ENCODE results near the gene CASD1. TPM values are rescaled to one million over a fixed set of nuclear protein-coding genes. Genes with fewer than 3 reads are reported as not detected.
A peak's percentile ranks its signal among the peaks of the same experiment; 100 is the strongest.

CASD1 gene
- 22.8 TPM for total RNA-seq

DNA sequence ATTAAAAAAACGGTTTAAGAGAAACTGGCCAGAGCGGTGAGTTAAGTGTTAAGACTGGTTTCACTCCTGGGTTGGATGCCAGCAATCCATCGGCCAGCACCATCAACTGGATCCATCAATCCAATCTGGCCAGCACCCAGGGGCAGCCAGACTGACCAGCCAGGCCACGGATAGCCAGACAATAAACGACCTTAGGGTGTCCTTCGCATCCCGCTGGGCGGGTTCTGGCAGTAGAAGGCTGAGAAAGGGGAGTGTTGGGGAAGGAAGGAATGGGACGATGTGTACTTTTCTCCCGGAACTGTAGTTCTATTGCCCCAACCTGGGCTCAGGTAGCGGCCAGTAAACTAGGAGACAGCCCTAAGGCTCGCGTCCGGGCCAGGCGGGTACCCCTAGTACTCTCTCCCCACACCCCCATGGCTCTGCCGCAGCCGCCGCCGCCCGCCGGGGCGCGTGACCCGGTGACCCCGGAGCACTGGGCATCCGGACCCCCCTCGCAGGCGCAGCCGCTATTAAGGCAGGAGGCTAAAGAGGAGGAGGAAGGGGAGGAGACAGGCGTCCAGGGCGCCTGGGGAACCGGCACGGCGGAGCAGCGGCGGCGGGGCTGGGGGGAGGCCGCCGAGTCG, at the start of gene CASD1:
Gene CASD1 (plus strand): TSS at position 546 of the 623 bp plus-strand sequence. CDS start 276 bp downstream, outside the sequence.
- DNase-seq (ENCODE audit: low spot score) = peak; percentile 38

DNA sequence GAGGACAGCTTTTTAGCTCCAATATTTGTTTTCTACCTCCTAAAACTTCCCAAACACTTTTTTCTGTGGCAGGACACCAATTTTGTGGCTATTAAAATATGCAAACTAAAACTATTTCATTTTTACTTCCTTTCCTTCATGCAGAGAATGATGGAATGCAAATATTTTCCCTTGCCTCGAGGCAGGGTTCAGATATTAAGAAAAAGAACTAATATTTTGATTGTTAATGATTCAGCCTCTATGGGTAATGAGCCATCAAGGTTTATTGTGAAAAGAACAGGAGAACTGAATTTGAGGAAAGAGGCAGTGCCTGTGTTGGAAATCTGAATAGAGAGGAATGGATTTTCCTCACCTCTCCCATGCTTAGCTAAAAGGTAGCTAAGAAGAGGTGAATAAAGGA, 43.1 kb upstream of the CASD1 start:
- no peak for DNase-seq (ENCODE audit: low spot score)

DNA sequence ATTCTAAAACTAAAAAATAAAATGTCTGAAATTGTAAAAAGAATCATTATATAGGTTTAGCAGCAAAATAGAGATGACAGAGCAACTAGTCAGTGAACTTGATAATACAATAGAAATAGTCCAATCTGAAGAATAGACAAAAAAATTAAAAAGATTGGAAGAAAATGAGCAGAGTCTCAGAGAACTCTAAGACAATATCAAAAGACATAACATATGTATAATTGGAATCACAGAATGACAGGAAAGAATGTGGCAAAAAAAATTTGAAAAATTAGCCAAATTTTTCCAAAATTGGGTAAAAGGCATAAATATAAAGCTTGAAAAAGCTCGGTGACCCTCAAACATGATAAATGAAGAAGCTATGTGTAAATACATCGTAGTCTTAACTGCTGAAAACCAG, 38.0 kb upstream of the CASD1 start:
- no peak for DNase-seq (ENCODE audit: low spot score)

DNA sequence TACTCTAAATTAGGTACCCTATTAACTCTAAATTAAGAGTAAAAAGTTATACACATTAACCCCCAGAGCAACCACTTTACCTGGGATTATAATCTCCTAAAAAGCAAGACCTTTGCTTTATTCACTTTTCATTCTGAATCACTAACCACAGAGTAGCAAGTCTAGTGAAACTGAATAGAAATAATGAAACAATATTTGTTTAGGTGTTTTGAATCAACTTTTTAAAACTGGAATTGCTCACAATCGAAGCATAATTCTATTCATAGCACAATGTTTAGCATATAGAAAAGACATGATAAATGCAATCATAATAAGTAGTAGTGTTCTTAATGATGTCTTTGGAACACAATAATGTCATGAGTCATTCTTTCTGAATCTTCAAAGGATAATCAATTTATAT, 37.0 kb upstream of the CASD1 start:
- no peak for DNase-seq (ENCODE audit: low spot score)

DNA sequence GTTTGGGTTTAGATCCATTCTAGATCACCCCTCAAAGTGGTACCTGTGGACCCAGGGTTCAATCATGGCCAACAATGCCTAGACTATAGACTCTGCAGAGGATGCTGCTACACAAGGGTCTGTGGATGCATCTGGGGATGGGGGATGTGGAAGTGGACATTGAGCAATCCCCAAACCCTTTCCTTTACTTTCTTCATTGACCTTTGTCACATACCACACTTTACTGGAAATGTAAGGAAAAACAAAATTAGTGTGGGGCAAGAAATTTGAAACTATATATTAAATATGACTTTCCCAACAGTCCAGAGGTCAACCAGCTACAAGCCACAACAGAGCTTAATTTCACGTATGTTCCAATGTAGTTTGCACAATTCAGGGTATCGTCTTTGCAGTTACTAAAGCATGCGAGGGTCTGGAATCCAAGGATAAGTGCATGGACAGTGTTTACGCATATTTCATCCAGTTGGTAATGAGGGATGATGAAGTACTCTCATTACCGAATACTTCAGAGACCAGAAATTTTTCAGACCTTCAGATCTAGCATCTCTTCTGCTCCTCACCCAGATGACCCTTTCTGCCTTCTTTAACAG, 33.3 kb upstream of the CASD1 start:
- DNase-seq (ENCODE audit: low spot score) = no peak

DNA sequence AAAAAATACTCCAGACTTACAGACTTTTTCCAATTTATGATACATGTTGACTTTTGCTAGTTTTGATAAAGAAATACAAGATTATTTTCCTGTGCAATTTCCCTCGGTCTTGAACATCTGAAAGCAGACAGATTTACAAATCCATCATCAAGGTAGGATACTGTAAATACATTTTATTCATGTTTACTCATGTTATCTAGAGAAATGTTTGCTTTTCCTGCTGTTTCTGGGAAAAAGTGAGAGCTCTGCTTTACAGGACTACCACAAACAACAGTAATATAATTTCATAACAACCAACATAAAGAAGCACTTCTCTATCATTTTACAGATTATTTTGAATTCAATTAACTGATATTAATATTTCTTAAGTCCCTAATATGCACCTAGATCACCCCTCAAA, 31.7 kb upstream of the CASD1 start:
- DNase-seq (ENCODE audit: low spot score) = no peak

DNA sequence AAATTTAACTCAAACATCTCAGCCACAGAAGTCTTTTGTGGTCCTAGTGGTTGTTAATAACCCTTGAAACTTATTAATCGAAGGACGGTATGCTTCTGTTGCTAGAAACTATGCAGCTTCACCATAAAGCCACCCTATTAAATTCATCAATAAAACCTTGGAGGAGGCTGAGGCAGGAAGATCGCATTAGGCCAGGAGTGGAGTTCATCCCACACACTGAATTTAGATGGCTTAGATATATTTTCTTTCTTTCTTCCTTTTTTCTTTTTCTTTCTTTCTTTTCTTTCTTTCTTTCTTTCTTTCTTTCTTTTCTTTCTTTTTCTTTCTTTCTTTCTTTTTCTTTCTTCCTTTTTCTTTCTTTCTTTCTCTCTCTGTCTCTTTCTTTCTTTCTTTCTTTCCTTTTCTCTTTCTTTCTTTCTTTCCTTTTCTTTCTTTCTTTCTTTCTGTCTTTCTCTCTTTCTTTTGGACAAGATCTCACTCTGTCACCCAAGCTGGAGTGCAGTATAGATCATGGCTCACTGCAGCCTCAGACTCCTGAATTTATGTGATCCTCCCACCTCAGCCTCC, 30.9 kb upstream of the CASD1 start:
- no peak for DNase-seq (ENCODE audit: low spot score)

DNA sequence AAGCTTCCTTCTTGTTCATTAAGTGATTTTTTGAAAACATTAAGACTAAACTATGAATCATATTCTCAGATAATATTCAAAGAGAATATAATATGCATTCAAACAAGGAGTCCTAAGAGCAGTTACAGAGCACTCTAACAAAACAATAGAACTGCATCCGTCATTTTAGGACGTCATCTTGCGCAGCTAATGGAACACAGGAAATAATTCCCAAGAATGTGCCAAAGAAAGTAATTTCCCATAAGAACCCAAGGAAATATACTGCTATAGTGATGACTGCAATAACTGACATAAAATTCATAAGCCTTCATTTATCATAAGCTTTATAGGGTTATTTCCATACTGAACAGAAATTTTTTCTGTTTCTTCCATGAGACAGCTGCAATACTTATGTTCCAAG, 28.3 kb upstream of the CASD1 start:
- DNase-seq (ENCODE audit: low spot score) = no peak

DNA sequence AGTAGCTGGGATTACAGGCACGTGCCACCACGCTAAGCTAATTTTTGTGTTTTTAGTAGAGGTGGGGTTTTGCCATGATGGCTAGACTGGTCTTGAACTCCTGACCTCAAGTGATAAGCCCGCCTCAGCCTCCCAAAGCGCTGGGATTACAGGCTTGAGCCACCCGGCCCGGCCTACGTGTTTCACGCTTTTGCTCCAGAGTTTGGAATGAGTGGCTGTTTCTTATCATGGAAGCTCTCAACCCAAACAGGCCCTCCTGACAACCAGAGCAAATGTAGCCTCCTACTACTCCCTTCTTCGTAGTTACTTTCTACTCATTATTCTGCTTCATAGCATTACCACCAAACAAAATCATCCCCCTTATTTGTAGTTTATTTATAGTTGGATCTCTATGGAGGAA, 26.8 kb upstream of the CASD1 start:
- no peak for DNase-seq (ENCODE audit: low spot score)

DNA sequence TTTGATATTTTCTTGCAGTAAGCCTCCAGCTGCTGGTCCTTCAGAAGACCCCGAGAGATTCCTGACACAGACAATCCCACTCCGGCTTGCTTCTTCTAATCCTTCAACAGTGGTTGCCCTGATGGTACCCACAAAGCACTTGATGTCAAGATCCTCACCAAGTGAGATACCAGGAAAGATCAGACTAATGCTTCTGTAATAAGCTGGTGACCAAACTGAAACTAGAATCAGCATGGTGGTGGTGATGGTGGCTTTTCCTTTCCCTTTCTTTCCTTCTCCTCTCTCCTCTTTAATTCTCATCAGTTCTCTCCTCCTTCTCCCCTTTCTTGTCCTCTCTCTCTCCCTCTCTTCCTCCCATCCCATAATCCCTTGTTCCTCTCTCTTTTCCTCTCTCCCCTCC, 25.8 kb upstream of the CASD1 start:
- no peak for DNase-seq (ENCODE audit: low spot score)

DNA sequence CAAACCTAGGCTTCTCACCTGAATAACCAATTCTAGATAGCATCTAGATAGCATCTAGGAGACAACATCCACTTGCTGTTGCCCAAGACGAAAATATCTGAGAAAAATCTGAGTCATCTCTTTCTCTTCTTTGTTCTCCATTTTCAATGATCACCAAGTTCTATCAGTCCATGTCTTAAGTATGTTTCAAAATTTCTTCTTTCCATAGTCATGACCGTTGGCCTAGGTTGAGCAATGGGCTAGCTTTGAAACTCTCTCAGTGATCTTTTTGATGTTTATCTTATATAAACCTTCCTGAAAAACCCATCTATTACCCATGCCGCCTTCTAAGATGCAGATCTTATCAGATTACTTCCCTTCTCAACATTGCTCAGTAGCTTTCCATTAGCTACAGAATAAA, 23.4 kb upstream of the CASD1 start:
- DNase-seq (ENCODE audit: low spot score) = no peak

DNA sequence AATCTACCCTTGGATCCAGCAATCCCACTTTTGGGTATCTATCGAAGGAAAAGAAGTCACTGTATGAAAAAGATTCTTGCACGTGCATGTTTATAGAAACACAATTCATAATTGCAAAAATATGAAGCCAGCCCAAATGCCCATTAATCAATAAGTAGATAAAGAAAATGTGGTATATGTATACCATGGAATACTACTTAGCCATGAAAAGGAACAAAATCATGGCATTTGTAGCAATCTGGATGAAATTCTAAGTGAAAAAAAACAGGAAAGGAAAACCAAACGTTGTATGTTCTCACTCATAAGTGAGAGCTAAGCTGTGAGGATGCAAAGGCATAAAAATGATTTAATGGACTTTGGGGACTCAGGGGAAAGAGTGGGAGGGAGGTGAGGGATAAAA, 18.2 kb upstream of the CASD1 start:
- DNase-seq (ENCODE audit: low spot score) = no peak

DNA sequence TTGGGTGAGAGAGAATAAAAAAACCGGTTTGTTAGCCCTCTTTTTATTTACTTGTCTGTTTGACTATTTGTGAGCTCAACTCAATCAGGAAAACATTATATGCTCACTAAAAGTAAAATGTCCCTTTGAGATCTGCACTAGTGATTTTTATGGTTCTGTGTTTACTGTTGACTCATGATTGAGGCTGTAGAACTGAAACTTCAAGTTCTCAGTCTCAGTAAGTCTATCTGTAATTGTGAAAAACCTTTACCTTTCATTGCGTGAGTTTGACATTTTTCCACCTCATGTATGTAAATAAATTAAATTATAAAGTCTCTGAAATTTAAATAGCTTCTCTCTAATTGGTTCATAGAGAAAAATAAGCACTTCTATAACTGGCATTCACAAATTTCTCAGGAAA, 17.0 kb upstream of the CASD1 start:
- DNase-seq (ENCODE audit: low spot score) = no peak

DNA sequence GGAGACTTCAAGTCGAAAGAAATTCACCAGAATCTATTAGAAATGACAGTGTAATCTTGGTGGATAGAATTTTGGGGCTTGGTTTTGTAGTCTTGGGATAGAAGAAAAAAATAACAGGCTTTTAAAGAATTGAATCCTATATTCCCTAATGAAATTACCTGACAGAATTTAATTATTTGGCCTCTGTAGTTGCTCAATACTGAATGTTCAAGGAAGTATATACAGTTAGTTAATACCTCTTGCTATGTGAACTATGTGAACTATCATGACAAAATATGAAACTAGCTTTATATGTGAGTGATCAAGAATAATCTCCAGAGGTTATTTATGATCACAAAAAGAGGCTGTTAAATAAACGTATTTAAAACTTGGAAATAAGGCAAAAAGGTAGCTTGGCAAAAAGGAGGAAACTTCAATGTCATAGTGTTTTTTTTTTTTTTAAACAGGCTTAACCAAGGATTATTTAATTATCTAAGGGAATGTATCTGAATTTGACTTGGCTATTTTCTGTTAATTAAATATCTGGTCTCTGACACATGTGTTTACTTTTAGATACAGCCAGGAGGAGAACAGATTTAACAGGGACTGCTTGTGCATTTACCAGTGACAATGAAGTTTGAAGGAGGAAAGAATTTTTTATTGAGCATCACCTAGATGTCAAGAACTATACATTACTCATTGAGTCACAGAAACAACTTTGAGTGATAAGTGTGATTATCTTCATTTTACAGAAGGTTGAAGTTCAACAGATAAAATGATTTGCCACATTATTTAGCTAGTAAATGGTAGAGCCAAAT, 11.5 kb upstream of the CASD1 start:
- no peak for DNase-seq (ENCODE audit: low spot score)

DNA sequence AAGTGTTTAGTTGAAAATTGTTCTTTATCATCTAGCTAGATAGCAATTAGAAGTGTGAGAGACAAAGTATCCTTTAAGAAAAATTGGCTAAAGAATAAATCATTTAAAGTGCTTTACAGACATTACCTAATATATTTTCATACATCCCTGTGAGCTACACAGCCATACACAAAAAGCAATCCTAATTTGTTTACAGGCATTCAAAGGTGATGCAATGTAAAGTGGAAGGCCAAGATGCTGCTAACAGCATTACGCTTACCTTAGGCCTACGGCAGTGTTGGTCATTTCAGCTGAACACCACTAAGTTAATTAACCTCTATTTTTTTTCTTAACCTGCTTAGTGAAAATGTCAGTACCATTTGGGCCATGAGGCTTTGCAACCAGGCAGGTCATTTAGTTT, 10.7 kb upstream of the CASD1 start:
- no peak for DNase-seq (ENCODE audit: low spot score)

DNA sequence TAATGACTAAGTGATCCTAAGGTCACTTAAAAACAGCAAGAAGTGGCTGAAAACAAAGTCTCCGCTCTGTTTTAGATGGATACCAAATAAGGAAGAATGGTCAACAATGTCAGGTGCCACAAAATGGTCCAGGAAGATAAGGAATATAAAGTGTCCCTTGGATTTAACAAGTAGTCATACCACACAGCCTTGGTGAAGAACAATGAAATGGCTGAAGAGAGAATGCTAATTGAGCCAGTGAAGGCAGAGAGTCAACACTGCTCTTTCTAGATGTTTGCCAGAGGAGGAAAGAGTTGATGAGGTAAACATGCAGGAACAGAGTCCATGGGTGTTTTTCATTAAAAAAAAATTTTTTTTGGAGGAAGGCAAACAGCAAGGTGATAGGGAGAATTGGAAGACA, 2.1 kb upstream of the CASD1 start:
- DNase-seq (ENCODE audit: low spot score) = no peak

DNA sequence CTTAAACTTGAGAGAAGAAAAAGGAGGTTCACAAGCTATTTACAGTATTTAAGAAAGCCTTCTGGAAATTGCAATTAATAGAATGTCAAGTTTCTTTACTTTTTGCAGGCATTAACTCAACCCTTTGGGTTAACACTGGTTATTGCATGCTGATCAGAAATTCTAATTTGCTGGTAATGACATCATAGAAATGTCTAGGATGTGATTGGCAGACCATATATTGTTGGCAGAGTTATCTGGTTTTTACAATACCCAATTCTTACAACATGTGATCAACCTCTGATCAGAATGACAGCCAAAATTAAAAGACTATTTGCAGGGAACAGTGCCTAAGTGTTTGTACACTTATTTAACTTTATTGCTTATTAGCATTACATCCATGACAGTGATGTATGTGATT, 1.6 kb upstream of the CASD1 start:
- DNase-seq (ENCODE audit: low spot score) = no peak

DNA sequence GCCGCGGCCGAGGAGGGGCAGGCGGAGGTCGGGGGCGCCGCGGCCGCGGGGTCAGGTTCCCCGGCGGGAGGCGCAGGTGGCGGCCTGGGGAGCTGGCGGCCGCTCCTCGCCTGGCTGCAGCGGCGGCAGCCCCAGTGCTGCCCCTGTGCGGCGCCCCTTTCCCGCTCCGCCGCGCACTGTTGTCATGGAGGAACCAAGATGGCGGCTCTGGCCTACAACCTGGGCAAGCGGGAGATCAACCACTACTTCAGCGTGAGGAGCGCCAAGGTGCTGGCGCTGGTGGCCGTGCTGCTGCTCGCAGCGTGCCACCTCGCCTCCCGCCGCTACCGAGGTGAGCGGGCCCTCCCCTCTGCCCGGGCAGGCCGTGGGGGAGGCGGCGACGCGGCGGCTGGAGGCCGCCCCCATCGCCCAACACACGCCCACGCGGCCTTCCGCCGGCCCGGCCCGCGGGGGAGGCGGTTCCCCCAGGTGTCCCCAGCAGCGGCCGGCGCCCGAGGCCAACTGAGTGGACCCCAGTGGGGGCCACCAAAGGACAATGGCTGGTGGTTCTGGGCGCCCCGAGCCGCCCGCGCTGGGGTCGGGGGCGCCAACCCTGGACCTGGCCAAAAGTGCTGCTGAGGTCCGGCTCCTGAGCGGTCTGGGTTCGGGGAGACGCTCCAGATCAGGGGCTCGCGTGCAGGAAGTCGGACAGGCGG, 425 bp downstream of the CASD1 start:
- peak; percentile 55 for DNase-seq (ENCODE audit: low spot score)

DNA sequence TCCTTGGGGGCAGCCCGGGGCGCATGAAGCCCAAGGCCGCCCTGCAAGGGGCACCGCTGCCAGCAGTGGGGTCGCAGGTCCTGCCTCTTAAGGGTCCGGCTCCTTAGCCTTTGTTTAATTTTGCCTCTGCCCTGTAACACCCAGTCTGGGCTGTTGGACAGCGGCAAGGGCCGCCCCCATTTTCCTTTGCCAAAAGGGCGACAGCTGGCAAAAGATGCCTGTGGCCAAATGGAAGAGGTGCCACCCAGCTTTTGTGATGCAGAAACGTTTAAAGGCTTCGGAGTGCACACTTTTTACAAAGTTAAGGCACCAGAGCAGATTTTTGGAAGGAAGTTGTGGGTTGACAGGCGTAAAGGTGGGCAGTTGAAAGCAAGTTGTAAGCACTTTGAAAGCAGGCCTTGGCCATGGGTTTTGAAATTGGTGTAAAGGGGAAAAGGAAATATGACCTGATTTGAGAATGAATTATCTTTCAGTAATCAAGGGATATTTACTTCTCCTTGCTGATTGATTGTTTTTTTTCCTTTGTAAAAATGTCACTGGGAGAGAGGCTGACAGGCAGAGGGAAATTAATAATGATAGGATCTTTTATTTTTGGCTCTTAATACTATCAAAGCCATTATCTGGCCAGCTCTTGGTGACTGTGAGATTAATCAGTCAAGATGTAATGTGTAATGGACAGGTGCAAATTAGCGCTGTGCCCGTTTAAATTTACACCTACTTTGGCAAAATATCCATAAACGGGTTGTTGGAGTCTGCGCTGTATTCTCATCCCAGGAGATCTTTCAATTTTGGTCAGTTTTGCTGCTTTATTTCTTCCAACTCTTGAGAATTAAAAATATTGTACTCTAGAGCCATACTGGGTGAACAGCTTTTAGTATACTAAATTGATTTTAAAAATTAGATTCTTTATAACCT, 1.2 kb downstream of the CASD1 start:
- DNase-seq (ENCODE audit: low spot score) = peak; percentile 20

DNA sequence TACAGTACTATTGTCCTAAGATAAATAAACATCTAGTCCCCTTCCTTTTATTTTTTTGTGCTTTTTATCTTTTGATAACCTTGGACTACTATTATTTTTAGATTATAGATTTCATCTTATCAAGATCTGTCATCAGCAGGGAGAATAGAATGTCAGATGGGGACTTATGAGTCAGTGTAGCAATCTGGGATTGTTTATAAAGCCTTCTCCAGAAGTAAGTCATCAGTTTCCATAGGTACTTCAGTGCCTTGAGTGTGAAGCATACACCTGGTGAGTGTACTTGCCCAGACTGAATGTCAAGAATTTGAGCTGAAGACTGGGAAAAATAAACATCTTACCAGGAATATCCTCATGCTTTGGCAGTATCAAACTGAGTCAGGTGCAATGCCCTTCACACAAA, 2.1 kb downstream of the CASD1 start:
- DNase-seq (ENCODE audit: low spot score) = no peak
